SK-N-SH (cell line): Measurements from ENCODE around the gene SMARCD1. TPM values are rescaled to one million over a fixed set of nuclear protein-coding genes. Genes with fewer than 3 reads are reported as not detected.

Experiments used
- CTCF ChIA-PET: fragments of 300-600, 350-600 bp; formaldehyde crosslinking; extraction: SDS; loops from one replicate; lab custom pipeline; 2021; lab: Yijun Ruan, JAX
- POLR2A ChIA-PET: fragments of 350-600 bp; sonication (Branson Sonifier 250); formaldehyde crosslinking; extraction: SDS; loops from one replicate; lab custom pipeline; 2020; ENCODE audit warnings: antibody characterized with exemption, inconsistent platforms; lab: Yijun Ruan, JAX
- DNase-seq: peaks from one replicate; pipeline ENCODE4 v3.0.0; 2012
- H2AFZ ChIP-seq: fragments of 200-600 bp; sonication (generic); 2 replicates; pipeline ENCODE4 v1.8.1; 2016; ENCODE audit warnings: antibody characterized with exemption, mild to moderate bottlenecking, low read depth
- H3F3A ChIP-seq: fragments of 200-600 bp; sonication (generic); replicated peaks from 2 replicates; pipeline ENCODE3; 2016; ENCODE audit warnings: antibody characterized with exemption, mild to moderate bottlenecking; ENCODE audit not compliant: insufficient read depth
- H3K27ac ChIP-seq, 2 experiments: fragments of 200-500 bp in 1 of 2; fragments of 200-600 bp in 1 of 2; sonication (Bioruptor generic) in 1 of 2; sonication (generic), shearing (Covaris generic) in 1 of 2; 2 replicates each; pipeline versions ENCODE4 v1.5.1 to v1.6.1; 2014 to 2016; ENCODE audit warnings: low read depth in 2 of 2, inconsistent platforms in 1 of 2, low read length in 1 of 2, mild to moderate bottlenecking in 1 of 2, mixed read lengths in 1 of 2
- H3K27me3 ChIP-seq: fragments of 200-600 bp; sonication (generic), shearing (Covaris generic); 2 replicates; pipeline ENCODE4 v1.6.1; 2016; ENCODE audit warnings: mixed run types; ENCODE audit not compliant: insufficient read depth
- H3K36me3 ChIP-seq, 2 experiments: fragments of 200-500 bp in 1 of 2; fragments of 200-600 bp in 1 of 2; sonication (Bioruptor generic) in 1 of 2; sonication (generic) in 1 of 2; replicated peaks in 1 of 2; 2 replicates each; pipeline versions ENCODE3 to v1.5.1; 2014 to 2016; ENCODE audit warnings: low read length in 1 of 2, mild to moderate bottlenecking in 1 of 2; ENCODE audit not compliant: insufficient read depth in 2 of 2, control insufficient read depth in 1 of 2
- H3K4me1 ChIP-seq, 2 experiments: fragments of 200-500 bp in 1 of 2; fragments of 200-600 bp in 1 of 2; sonication (Bioruptor generic) in 1 of 2; sonication (generic), shearing (Covaris generic) in 1 of 2; 2 replicates each; pipeline versions ENCODE4 v1.5.1 to v1.6.1; 2014 to 2016; ENCODE audit warnings: low read depth in 1 of 2, low read length in 1 of 2, mixed run types in 1 of 2; ENCODE audit not compliant: insufficient read depth in 2 of 2, control insufficient read depth in 1 of 2
- H3K4me2 ChIP-seq: fragments of 200-600 bp; sonication (generic), shearing (Covaris generic); 2 replicates; pipeline ENCODE4 v1.6.1; 2017; ENCODE audit warnings: mixed run types
- H3K4me3 ChIP-seq, 2 experiments: fragments of 200-500 bp in 1 of 2; fragments of 200-600 bp in 1 of 2; sonication (Bioruptor generic) in 1 of 2; sonication (generic), shearing (Covaris generic) in 1 of 2; 2 replicates each; pipeline versions ENCODE4 v1.5.1 to v1.8.1; 2014 to 2016; ENCODE audit warnings: low read depth in 2 of 2, inconsistent platforms in 1 of 2, low read length in 1 of 2, mild to moderate bottlenecking in 1 of 2, mixed read lengths in 1 of 2, moderate library complexity in 1 of 2
- H3K79me2 ChIP-seq: fragments of 200-600 bp; sonication (generic); 2 replicates; pipeline ENCODE4 v1.8.1; 2017; ENCODE audit warnings: mild to moderate bottlenecking; ENCODE audit not compliant: insufficient read depth
- H3K9ac ChIP-seq: fragments of 200-600 bp; sonication (generic); 2 replicates; pipeline ENCODE4 v1.6.1; 2017; ENCODE audit warnings: mixed run types
- H3K9me2 ChIP-seq: fragments of 200-600 bp; sonication (generic); 2 replicates; pipeline ENCODE4 v1.6.1; 2017; ENCODE audit warnings: mixed run types
- H3K9me3 ChIP-seq: fragments of 200-600 bp; sonication (generic); 2 replicates; pipeline ENCODE4 v1.6.1; 2017; ENCODE audit warnings: mixed run types, mild to moderate bottlenecking, moderate library complexity
- H4K20me1 ChIP-seq: fragments of 200-600 bp; sonication (generic); 2 replicates; pipeline ENCODE4 v1.6.1; 2017; ENCODE audit warnings: mild to moderate bottlenecking, mixed run types; ENCODE audit not compliant: insufficient read depth
- CHD2 ChIP-seq: fragments of 150-350 bp; IDR thresholded peaks from 2 replicates; pipeline ENCODE4 v1.6.1; 2018; ENCODE audit warnings: low read length; ENCODE audit not compliant: partially characterized antibody
- ELF1 ChIP-seq: IDR thresholded peaks from 2 replicates; pipeline ENCODE4 v1.4.0; 2012
- FOXJ3 ChIP-seq: sonication (generic); formaldehyde crosslinking; IDR thresholded peaks from 2 replicates; pipeline ENCODE4 v1.5.1; 2020; ENCODE audit warnings: mild to moderate bottlenecking, missing genetic modification reagents
- FOXM1 ChIP-seq: IDR thresholded peaks from 2 replicates; pipeline ENCODE4 v1.4.0; 2012; ENCODE audit warnings: low read depth, mild to moderate bottlenecking
- GABPA ChIP-seq: IDR thresholded peaks from 2 replicates; pipeline ENCODE4 v1.4.0; 2012; ENCODE audit warnings: low read depth, mild to moderate bottlenecking
- JUND ChIP-seq: IDR thresholded peaks from 2 replicates; pipeline ENCODE4 v1.4.0; 2012
- MXI1 ChIP-seq: IDR thresholded peaks from 2 replicates; pipeline ENCODE4 v1.6.1; 2012; ENCODE audit warnings: mild to moderate bottlenecking, low read depth, low read length, improper control_type of control experiment
- NFIC ChIP-seq: IDR thresholded peaks from 2 replicates; pipeline ENCODE4 v1.4.0; 2012; ENCODE audit warnings: borderline replicate concordance
- NRF1 ChIP-seq: IDR thresholded peaks from 2 replicates; pipeline ENCODE4 v1.6.1; 2012; ENCODE audit warnings: low read depth, mild to moderate bottlenecking, low read length
- POLR2AphosphoS5 ChIP-seq: IDR thresholded peaks from 2 replicates; pipeline ENCODE4 v1.6.1; 2012; ENCODE audit warnings: low read depth, low read length
- RAD21 ChIP-seq: IDR thresholded peaks from 2 replicates; pipeline ENCODE4 v1.6.1; 2012; ENCODE audit warnings: mild to moderate bottlenecking, low read length
- RFX5 ChIP-seq: IDR thresholded peaks from 2 replicates; pipeline ENCODE4 v1.6.1; 2012; ENCODE audit warnings: mild to moderate bottlenecking, improper control_type of control experiment, low read length
- RXRA ChIP-seq: IDR thresholded peaks from 2 replicates; pipeline ENCODE4 v1.4.0; 2012; ENCODE audit warnings: low read depth, mild to moderate bottlenecking, borderline replicate concordance
- SIN3A ChIP-seq: IDR thresholded peaks from 2 replicates; pipeline ENCODE4 v1.6.1; 2012; ENCODE audit warnings: low read depth, mild to moderate bottlenecking, low read length, moderate library complexity, borderline replicate concordance
- SMC3 ChIP-seq: IDR thresholded peaks from 2 replicates; pipeline ENCODE4 v1.6.1; 2012; ENCODE audit warnings: low read depth, low read length, improper control_type of control experiment
- TAF1 ChIP-seq: IDR thresholded peaks from 2 replicates; pipeline ENCODE4 v1.6.1; 2012; ENCODE audit warnings: low read depth, mild to moderate bottlenecking, low read length, moderate library complexity, borderline replicate concordance
- WGBS: methylation state at CpG from one replicate; pipeline ENCODE4 v1.1.6; 2017; ENCODE audit warnings: low lambda C conversion rate; 5-methylcytosine and 5-hydroxymethylcytosine counted together
- polyA plus RNA-seq, 3 experiments: library from polyadenylated mRNA; depleted of rRNA; stranded (reverse); fragments of >200 nt; gene quantifications; 2 replicates each; pipeline ENCODE4 v1.2.3, GENCODE V29; 2012
- TF ChIP-seq, protein P1 (sequence below): IDR thresholded peaks from 2 replicates; pipeline ENCODE4 v1.4.0; 2012; ENCODE audit warnings: low read depth, borderline replicate concordance
- TF ChIP-seq, protein P2 (sequence below): fragments of 150-350 bp; IDR thresholded peaks from 2 replicates; pipeline ENCODE4 v1.6.1; 2017; ENCODE audit warnings: antibody characterized with exemption, low read length, low read depth, borderline replicate concordance

The SMARCD1 gene
- polyA plus RNA-seq, 1 of the 3 experiments (the other 2 are of a cell fraction), result 58.5 TPM

DNA sequence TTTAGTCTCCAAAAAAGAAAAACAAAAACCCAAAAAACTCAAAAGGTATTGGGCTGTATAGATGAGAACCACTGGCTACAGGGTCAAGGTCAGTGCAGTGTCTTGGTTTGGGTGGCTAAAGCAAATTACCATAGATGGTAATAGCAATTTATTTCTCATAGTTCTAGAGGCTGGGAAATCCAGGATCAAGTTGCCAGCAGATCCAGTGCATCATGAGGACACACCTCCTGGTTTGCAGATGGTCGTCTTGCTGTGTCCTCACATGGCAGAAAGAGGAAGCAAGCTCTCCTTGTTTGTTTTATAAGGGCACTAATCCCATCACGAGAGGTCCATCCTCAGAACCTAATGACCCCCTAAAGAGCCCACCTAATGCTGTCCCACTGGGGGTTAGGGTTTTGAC lies 38.1 kb downstream of the SMARCD1 start:
- no peaks in the 10 kb centered on the region for H4K20me1 ChIP-seq
- no peak overlapping the region for H3K4me3 ChIP-seq
- H3K9me3 ChIP-seq, result no peaks in the 10 kb centered on the region
- ChIA-PET CTCF (interaction anchor here (1.9 to 10.9 kb wide), 2 partner anchors 9 to 12 kb away, joined by 10 to 84 read pairs; partner anchors contain the start of gene COX14), POLR2A (no interaction called here)
- no peaks in the 10 kb centered on the region; a peak in 1 of 4 replicates for H3K4me1 ChIP-seq
- peaks cover 18 to 33% of the 10 kb centered on the region in 2 experiments for H3K36me3 ChIP-seq
- DNase-seq, result no peak
- TF ChIP-seq FOXM1 (no peak), SIN3A (no peak), TAF1 (no peak), JUND (no peak), GABPA (no peak), RFX5 (no peak), MXI1 (no peak), CHD2 (no peak), SMC3 (no peak), RAD21 (no peak), NFIC (no peak), FOXJ3 (CRISPR knock-in tag) (no peak), RXRA (no peak)
- TF ChIP-seq, protein P1, sequence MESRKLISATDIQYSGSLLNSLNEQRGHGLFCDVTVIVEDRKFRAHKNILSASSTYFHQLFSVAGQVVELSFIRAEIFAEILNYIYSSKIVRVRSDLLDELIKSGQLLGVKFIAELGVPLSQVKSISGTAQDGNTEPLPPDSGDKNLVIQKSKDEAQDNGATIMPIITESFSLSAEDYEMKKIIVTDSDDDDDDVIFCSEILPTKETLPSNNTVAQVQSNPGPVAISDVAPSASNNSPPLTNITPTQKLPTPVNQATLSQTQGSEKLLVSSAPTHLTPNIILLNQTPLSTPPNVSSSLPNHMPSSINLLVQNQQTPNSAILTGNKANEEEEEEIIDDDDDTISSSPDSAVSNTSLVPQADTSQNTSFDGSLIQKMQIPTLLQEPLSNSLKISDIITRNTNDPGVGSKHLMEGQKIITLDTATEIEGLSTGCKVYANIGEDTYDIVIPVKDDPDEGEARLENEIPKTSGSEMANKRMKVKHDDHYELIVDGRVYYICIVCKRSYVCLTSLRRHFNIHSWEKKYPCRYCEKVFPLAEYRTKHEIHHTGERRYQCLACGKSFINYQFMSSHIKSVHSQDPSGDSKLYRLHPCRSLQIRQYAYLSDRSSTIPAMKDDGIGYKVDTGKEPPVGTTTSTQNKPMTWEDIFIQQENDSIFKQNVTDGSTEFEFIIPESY, result no peak
- TF ChIP-seq, protein P2, sequence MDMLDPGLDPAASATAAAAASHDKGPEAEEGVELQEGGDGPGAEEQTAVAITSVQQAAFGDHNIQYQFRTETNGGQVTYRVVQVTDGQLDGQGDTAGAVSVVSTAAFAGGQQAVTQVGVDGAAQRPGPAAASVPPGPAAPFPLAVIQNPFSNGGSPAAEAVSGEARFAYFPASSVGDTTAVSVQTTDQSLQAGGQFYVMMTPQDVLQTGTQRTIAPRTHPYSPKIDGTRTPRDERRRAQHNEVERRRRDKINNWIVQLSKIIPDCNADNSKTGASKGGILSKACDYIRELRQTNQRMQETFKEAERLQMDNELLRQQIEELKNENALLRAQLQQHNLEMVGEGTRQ, result no peak
- no peak overlapping the region for H3K4me2 ChIP-seq
- WGBS, result 94% methylated on average over 2 of the region's 2 CpGs
- H2AFZ ChIP-seq, result no peak overlapping the region
- H3K9me2 ChIP-seq, result no peaks in the 10 kb centered on the region
- peaks cover 9% of the 10 kb centered on the region for H3F3A ChIP-seq
- peaks cover 30% of the 10 kb centered on the region for H3K79me2 ChIP-seq
- no peaks in the 10 kb centered on the region for H3K27me3 ChIP-seq
- no peak overlapping the region for H3K9ac ChIP-seq
- no peak overlapping the region for H3K27ac ChIP-seq

DNA sequence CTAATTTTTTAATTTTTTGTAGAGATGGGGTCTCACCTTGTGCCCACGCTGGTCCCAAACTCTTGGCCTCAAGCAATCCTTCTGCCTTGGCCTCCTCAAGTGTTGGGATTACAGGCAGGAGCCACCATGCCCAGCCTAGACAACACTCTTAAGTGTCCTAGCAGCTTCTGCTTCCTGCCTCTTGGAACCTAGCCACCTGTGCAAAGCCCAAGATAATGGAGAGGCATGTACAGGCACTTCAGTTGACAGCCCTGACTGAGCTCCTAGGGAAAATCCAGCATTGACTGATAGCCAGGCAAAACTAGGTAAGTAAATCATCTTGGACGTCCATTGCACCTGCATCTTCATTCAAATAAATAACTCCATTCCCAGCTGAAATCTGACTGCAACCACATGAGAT lies 42.4 kb downstream of the SMARCD1 start:
- Histone ChIP-seq H2AFZ (no peak overlapping the region), H3K9me2 (no peaks in the 10 kb centered on the region), H3K27me3 (no peaks in the 10 kb centered on the region), H4K20me1 (no peaks in the 10 kb centered on the region), H3K79me2 (peaks cover 26% of the 10 kb centered on the region), H3K27ac (no peak overlapping the region), H3K4me3 (no peak overlapping the region), H3F3A (peaks cover 21% of the 10 kb centered on the region), H3K4me1 (peaks cover 3 to 5% of the 10 kb centered on the region in 2 experiments; a peak in 2 of 4 replicates), H3K9ac (no peak overlapping the region), H3K9me3 (no peaks in the 10 kb centered on the region), H3K36me3 (peaks cover 27 to 50% of the 10 kb centered on the region in 2 experiments), H3K4me2 (no peak overlapping the region)
- no peak for DNase-seq
- CTCF ChIA-PET, result interaction anchor here (0.9 to 10.9 kb wide), 4 partner anchors 13 to 187 kb away, joined by 3 to 84 read pairs (median 6); partner anchors contain the start of gene COX14
- 92% methylated on average over 2 of the region's 2 CpGs for WGBS
- POLR2A ChIA-PET, result interaction anchor here (0.8 kb wide), 1 partner anchor 42 kb away, joined by 3 read pairs; the partner anchor contains the start of gene SMARCD1
- TF ChIP-seq, protein P2, result no peak
- no peak for TF ChIP-seq NRF1
- no peak for TF ChIP-seq RAD21
- no peak for TF ChIP-seq ELF1
- TF ChIP-seq, protein P1, result no peak
- no peak for TF ChIP-seq FOXJ3 (CRISPR knock-in tag)
- TF ChIP-seq POLR2AphosphoS5, result no peak
- no peak for TF ChIP-seq MXI1
- no peak for TF ChIP-seq FOXM1
